ENCODE measurements around the gene SLC16A8.
"Not testable (repeated sequence)": the region's sequence is repeated elsewhere in the genome, so short reads cannot be mapped to it uniquely, and the experiment has no call there.

The SLC16A8 gene

DNA sequence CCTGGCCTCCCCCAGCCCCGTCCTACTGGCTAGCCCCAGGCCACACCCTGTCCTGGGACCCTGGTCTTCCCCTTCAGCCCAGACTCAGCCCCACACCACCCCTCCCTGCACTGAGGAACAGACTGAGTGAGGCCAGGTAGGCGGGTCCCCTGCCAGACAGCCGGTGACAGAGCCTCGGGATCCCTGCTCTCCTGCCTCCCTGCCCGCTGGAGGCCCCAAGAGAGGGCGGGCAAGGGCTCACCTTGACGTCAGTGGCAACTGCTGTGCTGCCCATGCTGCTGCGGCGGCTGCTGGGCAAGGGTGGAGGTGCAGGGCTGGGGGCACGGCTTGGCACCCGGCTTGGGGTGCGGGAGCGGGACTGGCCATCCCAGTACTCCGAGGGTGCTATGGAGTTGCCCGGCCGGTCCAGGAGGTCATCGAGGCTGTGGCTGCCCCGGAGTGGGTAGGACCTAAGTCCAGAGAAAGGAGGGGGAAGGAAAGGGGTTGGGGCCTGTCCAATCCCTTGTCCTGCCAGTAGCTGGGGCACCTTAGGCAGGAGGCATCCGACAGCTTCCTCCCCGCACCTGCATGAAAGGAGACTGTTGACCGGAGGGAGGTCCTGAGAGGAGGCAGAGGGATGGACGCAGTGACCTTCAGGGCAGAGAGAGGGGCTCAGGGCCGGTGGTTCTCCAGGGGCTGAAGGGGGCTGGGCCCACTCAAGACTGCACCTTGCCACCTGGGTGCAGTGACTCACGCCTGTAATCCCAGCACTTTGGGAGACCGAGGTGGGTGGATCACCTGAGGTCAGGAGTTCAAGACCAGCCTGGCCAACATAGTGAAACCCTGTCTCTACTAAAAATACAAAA is 2.2 kb upstream of the SLC16A8 start:
- no peak for DNase-seq

DNA sequence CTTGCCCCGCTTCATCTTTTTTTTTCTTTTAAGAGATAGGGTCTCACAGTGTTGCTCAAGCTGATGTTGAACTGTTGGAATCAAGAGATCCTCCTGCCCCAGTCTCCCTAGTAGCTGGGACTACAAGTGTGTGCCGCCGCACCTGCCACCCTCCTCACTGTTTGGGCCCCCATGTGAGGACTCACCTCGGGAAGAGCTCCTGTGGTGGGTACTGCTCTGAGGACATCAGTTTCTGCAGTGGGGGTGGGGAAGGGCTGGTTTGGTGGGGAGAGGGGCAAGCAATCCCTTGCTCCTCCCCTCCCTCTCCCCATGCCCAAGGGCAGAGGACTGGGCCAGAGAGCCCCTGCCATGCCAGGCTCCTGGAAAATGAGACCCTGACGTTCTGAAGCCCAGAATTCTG is 1.5 kb upstream of the SLC16A8 start:
- DNase-seq: no peak

DNA sequence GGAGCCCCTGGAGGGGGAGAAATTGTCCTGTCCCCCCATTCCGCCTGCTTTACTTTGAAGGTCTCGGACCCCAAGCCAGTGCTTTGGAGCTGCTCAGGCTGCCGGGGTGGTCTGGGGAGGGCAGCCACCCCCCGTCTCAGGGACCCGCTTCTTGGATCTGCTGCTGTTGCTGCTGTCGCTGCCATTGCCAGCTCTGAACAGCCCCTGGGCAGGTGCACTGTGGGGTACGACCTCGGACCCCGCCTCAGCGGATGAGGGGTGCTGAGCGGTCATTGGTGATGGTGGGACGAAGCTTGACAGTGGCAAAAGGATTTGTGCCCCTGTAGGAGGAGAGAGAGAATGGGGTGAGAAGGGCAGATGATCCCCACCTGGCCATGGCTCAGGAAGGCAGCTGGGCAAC is 1.1 kb upstream of the SLC16A8 start:
- DNase-seq: no peak

DNA sequence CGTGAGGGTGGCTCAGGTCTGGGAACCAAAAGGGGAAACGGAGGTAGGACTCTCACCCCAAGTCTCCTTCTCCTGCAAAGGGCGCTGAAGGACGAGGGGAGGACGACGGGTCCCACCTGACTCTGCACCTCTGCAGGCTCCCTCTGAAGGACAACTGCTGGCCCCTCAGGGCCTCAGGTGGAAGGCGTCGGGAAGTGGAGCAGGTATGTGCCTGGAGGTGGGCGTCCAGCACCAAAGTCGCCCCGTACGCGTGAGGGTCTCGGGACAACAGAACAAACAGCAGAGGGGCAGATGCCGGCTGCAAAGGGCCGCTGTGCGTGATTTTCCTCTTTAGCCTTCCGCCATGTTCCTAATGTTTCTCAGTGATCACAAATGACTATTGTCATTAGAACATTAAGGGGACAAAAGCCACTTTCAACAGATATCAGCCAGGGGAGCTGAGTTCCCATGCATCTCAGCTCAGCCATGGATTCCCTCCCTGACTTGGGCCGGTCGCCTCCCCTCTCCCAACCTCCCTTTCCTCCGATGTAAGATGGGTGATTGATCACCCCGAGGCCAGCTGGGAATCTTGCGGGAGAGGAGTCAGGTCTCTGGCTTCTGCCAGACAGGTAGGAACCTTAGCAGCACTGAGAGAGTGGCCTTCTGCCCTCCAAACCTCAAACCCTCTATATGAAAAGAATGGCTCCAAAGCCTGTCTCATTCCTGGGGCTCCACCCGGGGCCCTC is 836 bp downstream of the SLC16A8 start:
- DNase-seq: no peak

DNA sequence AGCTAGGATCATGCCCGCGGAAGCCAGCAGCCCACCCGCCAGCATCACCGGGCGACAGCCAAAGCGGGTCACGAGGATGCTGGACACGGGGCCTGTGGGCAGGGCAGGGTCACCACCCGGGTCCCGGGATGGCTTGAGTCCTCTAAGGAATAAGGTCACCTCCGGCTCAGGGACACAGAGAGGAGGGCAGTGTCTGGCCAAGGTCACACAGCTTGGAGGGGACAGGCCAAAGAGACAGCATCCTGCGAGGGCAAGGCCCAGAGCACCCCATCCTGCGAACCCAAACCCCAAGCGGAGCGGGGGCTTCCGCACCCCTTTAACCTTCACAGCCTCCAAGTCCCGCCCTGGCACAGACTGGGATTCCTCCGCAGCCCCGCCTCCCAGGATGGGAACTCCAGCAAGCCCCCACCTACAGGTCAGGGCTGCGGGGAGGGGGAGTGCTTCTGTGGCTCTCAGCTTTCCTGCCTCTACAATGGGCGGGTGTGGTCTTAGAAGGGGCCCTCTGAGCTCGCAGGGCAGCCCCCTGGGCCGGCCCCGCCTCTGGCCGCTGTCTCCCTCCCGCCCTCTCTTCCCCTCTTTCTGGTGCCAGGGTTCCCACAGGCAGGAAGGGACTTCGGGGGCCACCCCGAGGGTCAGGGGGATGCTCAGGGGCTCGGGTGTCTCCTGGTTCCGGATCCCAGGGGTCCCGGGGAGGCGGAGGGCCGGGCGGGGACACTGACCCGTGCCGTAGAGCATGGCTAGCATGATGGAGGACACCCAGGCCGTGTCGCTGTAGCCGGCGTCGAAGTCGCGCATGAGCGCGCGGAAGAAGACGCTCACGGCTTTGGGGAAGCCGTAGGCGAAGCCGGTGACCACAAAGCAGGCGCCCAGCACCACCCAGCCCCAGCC is 1.8 kb downstream of the SLC16A8 start:
- DNase-seq: no peak

DNA sequence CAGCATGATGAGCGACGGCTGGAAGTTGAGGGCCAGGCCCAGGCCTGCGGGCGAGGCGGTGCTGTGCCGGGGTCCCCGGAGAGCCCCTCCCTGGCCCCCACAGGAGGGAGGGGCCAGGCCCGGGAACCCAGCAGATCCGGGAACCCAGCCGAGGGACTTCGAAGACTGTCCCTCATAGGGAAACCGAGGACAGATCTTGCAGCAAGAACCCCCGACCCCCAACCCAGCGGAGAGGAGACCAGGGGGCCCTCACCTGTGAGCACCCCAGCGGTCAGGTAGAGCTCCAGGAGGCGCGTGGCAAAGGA is 2.4 kb downstream of the SLC16A8 start:
- DNase-seq: no peak

DNA sequence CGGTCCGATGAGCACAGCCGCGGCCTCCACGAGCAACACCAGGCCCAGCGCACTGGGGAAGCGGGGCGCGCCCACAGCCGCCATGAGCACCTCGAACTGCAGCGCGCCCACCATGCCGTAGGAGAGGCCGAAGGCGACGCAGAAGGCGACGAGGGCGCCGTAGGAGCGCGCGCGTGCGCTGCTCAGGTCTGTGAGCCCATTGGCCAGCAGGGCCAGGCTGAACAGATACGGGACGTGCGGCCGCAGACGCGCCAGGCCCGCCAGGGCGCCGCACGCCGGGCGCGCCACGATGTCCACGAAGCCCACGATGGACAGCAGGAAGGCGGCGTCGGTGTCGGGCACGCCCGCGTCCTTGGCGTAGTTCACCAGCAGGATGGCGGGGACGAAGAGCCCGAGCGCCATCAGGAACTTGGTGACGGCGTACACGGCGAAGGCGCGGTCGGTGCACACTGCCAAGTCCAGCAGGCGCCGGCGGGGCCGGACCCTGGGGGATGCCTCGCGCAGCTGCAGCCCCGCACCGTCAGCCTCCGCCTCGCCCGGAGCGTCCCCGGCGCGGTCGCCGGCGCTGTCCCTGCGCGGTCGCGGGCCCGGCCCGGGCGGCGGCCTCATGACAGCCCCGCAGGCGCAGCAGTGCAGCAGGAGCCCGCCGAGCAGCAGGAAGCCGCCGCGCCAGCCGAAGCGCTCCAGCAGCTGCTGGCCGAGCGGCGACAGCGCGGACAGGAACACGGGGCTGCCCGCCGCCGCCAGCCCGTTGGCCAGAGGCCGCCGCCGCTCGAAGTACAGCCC is 2.9 kb downstream of the SLC16A8 start:
- DNase-seq: no peak

DNA sequence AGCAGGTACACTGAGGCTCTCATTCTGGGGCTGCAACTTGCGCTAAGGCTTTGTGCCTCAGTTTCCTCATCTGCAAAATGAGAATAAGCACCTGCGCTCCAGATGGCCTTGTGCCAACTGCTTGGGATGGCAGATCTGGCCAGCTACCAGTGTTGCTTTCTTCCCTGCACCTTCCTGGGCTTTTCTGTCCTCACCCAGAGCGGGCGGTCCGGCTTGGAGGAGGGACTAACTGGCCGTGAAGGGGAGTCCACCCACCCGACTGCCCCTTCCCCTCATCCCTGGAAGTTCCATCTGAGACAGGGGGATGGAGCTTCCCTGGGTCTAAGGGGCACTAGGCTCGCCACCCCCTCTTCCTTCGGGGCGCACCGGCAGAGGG is 3.5 kb downstream of the SLC16A8 start:
- DNase-seq: no peak

DNA sequence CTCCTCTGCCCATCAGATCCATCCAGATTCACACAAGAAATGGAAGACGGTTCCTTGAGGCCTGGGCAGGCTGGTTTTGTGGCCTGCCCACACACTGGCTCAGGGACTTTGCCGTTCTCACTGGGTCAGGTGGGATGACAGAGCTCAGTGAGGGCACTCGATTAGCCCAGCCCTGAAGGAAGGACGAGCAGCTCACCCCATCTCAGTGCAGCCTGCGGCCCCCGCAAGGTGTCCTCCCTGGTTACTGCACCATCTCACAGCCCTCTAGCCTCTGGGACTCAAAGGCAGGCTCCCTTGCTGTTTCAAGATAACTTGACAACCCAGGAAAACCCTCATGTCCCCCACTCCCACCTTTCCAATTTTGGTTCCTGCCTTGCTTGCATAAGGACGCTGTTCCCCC is 4.2 kb downstream of the SLC16A8 start:
- no peak for DNase-seq

DNA sequence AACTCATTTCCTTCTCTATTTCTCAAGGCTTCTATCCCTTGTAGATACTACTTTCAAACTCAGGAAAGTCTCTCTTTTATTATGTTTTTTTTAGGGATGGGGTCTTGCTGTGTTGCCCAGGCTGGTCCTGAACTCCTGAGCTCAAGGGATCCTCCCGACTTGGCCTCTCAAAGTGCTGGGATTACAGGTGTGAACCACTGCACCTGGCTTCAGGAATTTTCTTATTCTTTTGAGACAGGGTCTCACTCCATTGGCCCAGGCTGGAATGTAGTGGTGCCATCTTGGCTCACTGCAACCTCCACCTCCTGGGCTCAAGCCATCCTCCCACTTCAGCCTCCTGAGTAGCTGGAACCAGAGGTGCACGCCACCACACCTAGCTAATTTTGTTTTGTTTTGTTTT is 4.8 kb downstream of the SLC16A8 start:
- DNase-seq: not testable (repeated sequence)

DNA sequence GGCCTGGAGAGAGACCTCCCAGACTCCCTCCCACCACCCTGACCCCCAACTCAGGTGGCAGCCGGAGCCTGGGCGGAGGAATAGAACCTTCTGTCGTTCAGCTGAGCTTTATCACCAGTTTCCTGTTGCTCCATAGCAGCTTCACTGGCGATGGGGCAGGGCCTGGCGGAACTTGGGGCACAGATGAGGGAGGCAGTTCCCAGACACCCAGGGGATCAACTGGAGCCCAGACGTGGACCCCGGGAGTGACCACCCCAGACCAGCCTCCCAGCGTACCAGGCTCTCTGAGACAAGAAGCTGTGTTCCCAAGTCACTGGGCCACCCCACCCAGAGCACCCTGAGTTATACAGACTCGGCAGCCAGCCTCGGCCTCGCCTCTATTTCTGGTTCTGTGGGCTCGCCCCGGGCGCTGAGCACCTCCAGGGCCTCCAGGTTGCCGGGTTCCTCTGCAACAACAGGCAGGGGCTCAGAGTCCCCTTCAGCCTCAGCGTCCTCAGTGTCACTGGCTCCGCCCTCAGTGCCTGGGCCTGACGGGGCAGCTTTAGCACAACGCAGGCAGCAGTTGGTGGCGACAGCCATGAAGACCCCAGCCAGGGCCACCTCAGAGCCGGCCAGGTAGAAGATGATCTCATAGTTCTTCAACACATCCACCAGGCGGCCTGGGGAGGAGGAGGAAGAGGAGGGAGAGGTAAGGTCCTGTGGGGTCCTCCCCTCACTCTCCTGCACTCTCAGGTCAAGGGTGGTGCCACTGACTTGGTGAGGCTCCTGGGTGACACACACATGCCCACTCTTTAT is 5.7 kb downstream of the SLC16A8 start:
- no peak for DNase-seq

DNA sequence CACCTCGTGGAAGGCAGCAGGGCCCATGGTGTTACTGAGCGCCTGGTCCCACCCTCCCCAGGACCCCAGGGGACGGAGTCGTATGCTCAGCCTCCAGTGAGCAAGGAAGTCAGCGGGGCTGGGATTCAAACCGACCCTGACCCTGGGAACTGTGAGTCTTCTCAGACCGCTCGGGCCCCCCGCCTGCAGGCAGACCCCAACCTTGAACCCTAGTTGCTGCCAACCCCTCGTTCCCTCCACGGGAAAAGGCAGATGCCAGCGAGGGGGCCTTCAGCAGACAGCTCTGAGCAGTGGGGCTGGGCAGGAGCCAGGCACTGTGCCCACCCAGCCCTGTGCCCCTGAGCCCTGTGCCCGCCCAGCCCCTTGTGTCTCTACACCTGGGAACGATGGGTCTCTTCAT is 6.4 kb downstream of the SLC16A8 start:
- DNase-seq: no peak

DNA sequence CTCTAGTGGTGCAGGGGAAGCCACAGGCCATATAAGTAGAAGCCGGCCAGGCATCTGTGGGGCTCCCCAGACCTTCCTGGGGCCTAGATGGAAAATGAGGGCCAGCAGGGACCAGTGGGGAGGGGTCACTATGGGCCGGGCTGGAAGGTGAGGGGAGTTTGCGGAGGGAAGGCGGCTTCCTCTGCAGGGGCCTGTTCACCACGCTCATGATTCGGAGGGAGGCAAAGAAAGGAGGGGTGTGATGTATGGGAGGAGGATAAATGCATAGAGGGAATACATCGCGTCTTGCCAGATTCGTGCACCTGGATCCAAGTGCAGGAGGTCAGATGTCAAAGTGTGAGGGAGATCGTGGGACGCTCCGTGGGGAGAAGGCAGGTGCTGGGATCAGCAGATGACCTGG is 6.9 kb downstream of the SLC16A8 start:
- DNase-seq: no peak

DNA sequence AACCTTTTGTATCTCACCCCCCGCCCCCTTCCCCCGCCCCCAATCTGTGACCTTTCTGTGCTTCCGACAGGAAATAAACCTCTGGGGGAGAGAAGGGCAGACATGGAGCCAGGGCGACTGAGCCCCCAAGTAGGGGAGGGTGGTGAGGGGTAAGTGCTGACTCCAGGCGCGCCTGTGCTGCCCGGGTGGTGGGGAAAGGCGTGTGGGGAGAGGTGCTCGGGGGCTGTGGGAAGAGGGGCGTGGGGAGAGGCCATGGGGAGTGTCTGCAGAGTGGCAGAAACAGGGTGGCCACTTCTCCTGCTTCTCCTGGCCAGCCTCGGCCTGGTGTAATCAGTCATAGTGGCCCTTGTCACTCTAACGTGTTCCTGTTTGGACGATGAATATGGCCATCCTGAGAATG is 8.0 kb downstream of the SLC16A8 start:
- DNase-seq: no peak

DNA sequence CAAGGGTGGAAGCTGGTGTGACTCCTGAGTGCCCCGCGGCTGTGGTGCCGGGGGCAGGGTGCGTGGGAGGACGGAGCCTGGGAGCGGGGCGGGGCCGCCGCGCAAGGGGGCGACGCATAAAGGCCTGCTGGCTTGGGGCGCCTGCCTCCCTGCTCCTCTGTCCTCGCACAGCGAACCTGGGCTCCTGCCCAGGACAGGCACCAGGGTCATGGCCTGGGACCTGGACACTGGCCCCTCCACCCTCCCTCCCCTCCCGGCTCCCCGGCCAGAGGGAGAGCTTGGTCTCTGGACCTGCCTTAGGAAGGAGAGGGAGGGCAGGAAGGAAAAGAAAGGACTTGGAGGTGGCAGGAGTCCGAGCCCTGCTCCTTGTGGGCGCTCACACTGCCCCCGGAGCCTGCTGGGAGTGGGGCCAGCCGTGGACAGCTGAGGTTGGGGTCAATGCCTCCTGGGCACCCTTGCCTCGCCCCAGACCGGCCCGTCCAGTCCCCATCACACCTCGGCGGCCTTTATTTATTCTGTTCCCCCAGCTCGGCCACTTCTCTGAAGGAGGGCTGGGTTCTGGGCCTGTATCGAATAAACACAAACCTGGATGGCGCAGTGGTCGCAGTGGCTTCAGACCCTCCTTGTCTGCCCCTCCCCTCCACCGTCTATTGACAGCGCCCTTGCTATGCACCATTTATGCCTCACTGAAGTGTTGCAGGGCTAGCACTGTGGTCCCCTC is 8.7 kb downstream of the SLC16A8 start:
- DNase-seq: no peak

DNA sequence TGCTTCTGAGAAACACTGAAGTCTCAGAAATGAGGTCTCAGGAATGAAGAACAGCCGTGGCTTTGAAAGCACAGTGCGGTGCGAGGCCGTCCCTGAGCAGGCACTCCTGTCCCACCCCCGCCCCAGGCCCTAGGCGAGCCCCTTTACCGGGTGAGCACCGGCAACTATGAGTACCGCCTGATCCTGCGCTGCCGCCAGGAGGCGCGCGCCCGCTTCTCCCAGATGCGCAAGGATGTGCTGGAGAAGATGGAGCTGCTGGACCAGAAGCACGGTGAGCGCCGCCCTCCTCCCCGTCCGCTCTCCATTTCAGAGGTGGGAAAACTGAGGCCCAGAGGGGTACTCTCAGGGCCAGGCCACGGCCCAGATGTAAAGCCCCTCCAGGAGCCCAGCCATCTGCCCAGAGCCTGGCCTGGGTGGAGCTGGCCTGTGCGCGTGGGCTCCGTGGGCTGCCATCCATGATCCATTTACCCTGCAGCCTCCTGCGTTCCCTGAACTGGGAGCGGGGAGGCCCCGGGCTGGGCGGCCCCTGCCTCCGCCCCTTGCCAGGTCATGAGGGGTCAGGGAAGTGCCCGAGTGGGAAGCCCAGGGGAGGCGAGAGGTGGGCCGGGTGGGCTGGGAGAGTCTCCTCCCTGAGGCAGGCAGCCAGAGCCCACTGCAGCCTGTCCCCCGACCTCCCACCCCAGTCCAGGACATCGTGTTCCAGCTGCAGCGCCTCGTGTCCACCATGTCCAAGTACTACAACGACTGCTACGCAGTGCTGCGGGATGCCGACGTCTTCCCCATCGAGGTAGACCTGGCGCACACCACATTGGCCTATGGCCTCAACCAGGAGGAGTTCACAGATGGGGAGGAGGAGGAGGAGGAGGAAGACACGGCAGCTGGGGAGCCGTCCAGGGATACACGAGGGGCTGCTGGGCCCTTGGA is 9.5 kb downstream of the SLC16A8 start:
- no peak for DNase-seq

DNA sequence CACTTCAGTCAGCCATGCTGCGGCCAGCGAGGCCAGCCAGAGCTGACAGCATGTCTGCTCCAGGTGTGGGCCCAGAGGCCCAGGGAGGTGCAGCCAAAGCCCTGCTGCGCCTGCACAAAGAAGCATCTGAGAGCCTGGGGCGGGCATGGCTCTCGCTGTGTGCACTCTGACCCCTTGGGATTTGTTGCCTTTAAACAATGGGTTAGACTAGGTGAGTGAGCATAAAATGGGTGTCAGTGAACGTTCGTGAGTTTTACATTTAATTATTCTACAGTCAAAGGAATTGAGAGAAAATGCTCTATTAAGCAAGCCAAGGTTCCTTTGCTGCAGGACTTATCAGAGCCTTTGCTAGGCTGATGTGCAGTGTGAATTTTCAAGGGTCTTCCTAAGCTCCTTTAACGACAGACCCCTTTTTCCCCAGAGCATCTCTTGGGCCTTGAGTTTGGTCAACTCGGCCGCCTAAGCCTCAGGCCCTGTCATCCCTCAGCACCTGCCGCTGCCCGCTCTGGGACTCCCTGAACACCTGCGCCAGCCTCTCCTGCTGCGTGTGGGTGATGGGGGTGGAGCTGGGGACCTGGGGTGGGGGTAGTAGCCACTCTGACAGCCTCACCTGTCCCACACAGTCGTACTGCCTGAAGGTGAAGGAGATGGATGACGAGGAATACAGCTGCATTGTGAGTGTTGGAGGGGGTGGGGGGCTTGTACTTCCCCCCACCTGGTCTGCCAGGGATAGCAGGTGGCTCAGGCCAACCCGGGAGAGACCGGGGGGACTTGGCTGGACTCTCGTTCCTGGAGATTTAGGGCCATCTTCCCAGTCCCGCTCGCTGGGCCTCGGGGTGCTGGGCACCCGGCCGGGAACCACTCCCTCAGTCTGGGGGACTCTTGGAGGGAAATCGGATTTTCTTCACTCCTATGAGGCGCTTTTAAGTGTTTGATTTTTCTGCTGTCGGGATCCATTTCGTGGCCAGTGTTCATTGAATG is 10.5 kb downstream of the SLC16A8 start:
- no peak for DNase-seq

DNA sequence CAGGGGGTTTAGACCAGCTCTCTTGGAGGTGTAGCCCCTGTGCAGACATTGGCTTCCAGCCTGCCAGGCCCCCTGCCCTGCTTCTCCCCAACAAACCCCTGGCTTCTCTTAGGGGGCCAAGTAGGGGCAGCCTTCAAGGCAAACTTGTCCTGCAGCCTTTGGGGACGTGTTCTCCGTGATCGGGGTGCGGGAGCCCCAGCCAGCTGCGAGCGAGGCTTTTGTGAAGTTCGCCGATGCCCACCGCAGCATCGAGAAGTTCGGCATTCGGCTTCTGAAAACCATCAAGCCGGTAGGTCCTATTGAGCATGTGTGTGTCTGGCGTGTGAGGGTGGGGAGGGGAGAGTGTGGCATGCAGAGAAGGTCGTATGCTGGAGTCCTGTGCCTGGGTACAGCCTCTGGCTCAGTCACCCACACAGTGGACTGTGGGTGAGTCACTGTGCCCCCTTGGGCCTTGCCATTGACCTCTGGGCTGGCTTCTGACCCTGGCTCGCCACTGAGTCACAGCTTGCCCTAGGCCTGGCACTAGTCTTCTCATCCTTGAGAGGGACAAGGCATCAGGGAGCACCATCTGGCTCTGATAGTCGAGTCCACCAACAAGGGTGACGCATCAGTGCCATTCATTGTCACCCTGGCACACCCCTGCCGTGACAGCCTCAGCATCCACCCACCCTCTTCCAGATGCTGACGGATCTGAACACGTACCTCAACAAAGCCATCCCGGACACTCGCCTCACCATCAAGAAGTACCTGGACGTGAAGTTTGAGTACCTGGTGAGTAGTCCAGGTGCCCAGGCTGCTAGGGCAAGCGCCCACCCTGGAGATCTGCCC is 11.4 kb downstream of the SLC16A8 start:
- DNase-seq: no peak

Data from T-helper 1 cell (primary cell).